HG03565 (cell line): ENCODE measurements around the gene NUP98.
"Not testable (repeated sequence)": the region's sequence is repeated elsewhere in the genome, so short reads cannot be mapped to it uniquely, and the experiment has no call there.

Experiments used
- ATAC-seq: cut with Tn5 transposase; IDR thresholded peaks from one replicate; pipeline ENCODE4 v1.9.1; 2021; ENCODE audit warnings: mild to moderate bottlenecking, moderate library complexity; ENCODE audit not compliant: unreplicated experiment

NUP98 gene

DNA sequence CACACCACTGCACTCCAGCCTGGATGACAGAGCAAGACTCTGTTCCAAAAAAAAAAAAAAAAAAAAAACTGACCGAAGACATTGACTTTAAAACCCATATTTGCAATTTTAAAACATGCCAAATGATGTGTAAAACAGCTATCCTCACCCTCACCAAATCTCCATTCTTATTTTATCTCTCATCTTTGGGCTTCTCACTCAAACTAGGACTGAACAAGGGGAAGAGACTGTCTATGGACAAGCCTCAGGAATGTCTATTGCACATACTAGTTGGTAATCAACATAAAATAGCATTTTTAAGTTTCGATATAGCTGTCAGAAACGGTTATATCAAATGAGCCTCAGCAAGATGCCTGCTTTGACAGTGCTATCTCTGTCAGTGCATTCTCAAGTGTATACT, 118.3 kb downstream of the NUP98 start:
- ATAC-seq, result no peak

DNA sequence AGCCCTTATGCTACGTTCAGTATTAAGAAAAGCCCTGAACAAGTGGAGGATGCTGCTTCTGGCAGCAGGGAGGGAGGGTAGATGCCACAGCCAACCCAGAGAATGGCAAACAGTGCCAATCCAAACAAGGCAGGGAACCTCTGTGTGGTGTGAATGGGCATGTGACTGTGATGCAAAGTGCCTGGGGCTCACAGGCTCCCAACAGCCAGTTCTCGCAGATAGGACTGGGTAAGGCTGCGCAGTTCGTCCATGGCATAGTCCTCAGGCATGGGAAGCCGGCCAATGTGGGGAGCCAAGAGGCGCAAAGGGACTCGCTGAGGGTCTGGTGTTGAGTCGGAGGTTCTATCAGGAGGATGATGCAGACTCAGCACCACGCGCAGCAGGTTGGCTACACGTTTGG, 121.4 kb downstream of the NUP98 start:
- no peak for ATAC-seq

DNA sequence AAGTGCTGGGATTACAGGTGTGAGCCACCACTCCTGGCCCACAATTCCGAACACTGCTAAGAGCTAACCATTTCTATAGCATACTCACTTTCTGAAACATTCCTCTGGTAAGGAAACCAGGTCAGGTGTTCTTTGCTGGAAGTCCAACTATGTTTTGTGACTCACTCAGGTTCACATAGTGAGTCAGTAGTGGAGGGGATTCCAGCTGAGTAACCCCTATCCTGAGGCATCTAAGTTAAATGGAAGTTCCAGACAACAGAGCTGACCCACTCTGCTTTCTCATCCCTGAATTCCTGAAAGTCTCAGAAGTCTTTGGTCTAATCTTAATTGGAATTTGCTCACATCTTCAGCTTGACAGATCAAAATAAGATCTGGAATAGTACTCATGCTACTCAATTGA, 123.2 kb downstream of the NUP98 start:
- ATAC-seq, result no peak

DNA sequence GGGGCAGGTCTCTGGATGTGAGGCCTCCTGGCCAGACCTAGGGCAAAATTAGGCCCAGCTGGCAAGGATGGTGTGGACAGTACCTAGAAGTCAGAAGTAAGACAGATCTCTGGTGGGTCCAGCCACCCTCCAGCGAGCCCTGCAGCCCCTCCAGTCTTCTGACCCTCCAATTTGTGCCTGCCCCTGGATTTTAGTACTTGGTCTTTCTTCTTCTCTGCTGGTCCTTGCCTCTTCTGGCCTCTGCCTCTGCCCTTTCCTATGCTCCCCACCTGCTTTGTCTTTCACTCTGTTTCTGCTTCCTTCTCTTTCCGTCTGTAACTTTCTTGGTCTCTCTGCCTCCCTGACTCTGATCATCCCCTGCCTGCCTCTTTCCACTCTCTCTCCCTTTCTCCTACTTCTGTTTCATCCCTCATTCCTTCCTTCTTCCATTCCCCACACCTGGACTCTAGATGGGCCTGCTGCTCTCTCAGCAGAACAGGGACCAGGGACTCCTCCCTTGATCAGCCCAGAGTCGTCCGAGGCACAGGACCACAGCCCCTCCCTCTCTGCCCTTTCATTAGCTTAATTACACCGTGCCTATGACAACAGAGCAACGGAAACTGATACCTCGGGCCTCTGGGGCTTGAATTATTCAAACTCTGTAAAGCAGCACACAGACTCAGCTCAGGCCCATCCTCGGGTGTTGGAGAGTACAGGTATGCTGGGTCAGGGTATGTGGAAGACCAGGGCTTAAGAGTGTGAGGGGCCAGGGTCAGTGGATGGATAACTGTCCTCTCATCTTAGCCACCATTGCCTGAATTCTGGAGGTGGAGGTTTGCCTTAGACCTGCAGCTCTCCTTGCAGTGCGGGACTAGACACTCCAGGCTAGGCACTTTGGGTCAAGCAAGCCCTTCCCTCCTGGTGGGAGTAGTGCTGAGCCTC, 125.8 kb downstream of the NUP98 start, which contains the start of gene CHRNA10:
Gene CHRNA10 (minus strand): TSS at position 51 of the 921 bp plus-strand sequence. CDS start 72 bp downstream, outside the sequence.
- ATAC-seq, result no peak

DNA sequence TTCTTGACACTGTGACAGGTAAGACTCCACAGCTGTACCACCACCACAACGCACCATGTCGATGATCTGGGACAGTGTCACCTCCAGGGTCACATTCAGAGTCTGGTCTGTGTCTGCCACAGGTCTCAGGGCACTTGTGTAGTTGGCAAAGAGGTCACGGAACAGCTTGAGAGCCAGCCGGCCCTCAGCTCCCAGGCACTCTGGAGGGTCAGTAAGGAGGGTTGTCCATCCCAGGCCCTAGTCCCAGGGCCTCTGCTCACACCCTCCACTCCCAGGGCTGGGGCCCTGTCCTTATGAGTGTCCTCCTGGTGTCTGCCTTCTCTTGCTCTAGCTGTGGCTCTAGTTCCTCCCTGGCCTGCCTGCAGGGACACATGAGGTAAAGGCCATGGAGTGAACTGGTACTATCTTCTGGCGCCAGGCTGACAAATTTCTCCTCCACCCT, 127.6 kb downstream of the NUP98 start:
- ATAC-seq, result no peak

DNA sequence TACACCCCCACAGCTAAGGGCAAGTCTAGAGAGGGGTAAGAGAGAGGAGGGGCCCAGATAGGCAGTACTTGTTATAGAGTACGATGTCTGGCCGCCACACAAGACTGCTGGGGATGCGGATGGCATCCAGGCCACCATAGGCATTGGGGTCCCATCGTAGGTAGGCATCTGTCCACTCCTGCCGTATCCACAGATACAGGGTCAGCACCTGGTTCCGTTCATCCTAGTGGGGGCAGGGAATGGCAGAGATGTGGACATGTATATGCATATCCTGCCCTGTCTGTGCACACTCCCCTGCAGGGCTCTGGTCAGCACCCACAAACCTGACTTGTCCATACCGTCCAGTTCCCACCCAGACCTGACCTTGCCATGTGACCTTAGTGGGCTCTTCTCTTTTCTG, 128.2 kb downstream of the NUP98 start:
- ATAC-seq, result no peak

DNA sequence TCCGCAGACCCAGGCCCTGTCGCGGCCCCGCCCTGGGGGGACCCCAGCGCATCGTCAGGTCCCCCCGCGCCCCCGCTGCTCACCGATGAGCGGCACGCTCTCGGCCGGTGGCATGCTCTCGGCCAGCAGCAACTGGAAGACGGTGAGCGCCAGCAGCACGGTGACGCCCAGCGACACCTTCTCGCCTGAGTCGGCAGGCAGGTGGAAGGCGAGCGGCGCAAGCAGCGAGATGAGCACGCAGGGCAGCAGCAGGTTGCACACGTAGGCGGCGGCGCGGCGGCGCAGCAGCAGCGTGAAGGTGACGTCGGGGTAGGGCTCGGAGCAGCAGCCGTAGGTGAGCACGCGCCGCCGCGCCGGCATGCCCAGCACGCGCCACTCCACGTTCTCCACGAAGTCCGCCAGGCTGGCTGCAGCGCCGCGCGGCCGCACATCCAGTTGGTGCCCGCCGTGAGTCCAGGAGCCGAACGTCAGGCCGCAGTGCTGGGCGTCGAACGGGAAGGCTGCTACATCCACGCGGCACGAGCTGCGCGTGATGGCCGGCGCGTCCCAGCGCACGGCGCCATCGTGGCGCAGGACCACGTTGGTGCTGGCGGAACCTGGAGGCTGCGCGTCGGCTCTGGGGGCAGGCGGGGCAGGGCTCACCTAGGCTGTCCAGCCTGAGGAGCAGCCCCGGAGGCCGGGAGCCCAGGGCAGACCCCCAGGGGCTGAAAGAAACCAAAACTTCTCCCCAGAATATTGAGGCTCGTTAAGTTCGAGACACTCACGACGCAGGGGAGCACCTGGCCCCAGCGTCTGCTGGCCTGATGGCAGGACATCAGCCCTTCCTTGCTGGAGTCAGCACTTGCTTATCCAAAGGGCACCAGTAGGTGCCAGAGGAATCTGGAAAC, 130.0 kb downstream of the NUP98 start:
- no peak for ATAC-seq

DNA sequence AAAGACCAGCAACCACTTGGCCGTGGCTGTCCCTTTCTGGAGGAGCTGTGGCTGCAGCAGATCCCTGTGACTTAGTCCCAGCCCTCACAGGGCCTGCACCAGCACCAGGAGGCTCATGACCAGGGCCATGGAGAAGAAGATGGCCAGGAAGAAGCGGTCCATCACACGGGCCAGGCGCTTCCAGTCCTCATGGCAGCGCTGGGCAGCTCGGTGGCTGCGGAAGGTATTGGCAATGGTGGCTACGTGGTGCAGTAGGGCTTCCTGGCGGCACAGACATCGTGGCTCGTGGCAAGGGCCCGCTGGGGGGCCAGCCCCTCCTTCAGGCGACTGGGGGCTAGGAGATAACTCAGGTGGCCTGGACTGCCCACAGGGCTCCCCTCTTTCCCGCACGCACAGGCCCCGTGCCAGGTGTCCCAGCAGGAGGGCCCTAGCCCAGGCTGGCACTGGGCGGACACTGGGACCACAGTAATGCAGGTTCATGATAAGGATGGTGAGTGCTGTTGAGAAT, 131.3 kb downstream of the NUP98 start:
- ATAC-seq, result no peak

DNA sequence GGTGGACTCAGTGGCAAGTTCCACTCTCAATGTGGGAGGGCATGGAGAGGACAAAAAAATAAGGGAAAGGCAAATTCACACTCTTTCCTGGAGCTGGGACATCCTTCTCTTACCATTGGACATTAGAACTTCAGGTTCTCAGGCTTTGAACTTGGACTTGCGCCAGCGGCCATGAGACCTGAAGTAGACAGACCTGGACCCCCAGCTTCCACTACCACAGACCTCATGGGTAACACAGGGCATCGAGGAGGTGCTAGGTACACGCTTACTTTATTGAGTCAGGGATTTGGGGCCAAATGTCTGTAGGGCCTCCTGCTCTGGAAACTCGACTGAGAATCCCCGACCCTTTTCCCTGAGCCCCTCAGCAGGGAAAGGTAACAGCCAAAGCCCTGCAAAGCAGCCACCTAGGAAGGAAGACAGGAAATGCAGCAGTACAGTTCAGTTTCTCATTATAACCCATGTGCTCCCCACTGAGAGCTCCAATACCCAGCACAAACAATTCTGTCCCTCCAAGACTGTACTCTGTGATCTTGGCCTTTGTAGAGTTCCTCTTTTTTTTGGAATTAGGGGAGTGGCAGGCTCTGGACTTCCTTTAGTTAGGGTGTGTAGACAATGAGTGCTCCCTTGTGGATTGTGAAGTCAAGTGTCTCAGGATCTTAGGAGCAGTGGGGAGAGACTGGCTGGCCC, 131.9 kb downstream of the NUP98 start:
- ATAC-seq, result no peak

DNA sequence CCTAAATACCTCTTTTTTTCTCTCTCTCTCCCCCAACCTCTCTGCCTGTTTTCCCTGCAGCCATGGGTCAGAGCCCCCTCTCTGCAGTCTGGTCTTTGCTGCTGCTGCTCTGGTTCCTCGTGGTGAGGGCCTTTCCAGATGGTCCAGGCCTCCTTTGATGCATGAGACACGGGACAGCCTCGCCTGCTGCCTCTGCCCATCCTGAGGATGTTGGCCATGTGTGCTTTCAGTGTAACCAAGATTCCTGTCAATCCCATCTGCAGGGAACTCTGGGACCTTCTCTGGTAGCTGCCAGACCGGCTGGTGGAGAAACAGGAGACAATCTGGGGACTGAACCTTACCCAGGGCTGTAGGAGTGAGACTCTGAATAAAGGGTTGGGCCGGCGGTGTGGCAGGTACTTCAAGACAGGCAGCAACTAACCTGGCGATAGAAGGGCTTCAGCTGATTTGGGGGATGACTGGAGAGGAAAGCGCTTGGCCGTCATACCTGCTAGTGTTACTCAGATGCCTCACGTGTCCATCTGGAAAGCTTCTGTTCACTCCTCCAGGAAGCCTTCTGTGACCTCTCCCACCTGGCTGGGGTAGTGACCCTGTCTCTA, 133.2 kb downstream of the NUP98 start:
- no peak for ATAC-seq

DNA sequence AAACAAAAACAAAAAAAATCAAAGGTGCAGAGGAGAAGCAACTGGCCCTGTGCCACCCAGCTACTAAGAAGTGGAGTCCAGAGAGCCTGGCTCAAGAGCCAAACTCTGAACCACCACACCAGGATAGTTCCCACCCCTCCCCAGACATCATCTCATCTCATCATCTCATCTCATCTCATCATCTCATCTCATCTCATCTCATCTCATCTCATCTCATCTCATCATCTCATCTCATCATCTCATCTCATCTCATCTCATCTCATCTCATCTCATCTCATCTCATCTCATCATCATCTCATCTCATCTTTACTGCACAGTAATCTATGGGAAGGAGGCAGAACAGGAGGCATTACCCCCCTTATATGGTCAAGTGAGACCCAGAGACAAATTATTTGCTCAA, 134.5 kb downstream of the NUP98 start:
- no peak for ATAC-seq

DNA sequence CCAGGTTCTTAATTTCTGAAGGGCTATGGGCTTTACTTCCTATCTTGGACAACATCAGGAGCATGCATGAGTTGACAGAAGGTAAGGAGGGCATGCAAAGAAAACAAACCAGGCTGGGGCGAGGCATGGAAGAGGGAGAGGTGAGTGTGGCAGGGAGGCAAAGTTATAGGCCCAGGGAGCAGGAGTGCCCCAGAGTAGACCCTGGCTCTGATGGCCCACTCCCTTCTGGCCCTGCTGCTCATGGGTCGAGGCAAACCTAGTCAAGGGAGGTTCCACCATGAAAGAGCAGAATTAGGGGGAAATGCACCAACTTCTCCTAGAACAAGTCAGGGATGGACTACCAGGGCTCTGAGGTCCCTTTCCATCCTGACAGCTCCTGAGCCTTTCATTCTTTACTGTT, 136.4 kb downstream of the NUP98 start:
- no peak for ATAC-seq

DNA sequence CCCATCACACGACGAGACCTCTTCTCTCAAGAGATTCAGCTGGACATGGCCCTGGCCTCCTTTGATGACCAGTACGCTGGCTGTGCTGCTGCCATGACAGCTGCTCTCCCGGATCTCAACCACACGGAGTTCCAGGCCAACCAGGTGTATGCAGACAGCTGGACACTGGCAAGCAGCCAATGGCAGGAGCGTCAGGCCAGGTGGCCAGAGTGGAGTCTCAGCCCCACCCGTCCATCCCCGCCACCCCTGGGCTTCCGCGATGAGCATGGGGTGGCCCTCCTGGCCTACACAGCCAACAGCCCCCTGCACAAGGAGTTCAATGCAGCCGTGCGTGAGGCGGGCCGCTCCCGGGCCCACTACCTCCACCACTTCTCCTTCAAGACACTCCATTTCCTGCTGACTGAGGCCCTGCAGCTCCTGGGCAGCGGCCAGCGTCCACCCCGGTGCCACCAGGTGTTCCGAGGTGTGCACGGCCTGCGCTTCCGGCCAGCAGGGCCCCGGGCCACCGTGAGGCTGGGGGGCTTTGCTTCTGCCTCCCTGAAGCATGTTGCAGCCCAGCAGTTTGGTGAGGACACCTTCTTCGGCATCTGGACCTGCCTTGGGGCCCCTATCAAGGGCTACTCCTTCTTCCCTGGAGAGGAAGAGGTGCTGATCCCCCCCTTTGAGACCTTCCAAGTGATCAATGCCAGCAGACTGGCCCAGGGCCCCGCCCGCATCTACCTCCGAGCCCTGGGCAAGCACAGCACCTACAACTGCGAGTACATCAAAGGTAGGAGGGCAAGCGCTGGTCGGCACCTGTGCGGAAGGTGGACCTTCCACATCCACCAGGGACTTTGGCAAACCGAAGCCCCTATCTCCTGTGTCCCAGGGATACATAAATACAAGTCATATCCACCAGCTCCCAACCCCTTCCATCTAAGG, 137.5 kb downstream of the NUP98 start:
- ATAC-seq, result no peak

DNA sequence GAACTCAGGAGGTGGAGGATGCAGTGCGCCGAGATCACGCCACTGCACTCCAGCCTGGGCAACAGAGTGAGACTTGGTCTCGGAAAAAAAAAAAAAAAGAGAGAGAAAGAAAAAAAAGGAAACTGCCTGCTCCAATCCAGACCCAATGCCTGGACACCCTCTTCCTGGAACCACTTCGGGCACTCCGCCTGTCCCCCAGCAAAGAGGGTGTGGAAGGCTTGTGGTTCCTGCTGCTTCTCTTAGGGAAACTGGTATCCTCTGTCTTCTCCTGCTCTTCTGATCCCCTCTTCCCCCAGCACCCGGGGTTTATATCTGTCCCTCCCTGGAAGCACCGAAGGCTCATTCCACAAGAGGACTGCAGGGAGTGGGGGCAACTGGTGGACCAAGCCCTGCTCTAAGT, 139.1 kb downstream of the NUP98 start:
- ATAC-seq, result no peak

DNA sequence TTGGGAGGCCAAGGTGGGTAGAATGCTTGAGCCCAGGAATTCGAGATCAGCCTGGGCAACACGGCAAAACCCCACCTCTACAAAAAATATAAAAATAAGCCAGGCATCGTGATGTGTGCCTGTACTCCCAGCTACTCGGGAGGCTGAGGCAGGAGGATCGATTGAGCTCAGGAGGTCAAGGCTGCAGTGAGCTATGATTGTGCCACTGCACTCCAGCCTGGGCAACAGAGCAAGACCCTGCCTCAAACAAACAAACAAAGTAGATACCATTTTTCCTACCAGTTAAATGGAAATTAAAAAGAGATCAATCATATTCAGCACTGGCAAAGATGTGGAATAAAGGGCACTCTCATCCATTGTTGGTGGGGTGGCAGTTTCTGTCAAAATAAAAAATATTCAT, 140.0 kb downstream of the NUP98 start:
- ATAC-seq, result not testable (repeated sequence)

DNA sequence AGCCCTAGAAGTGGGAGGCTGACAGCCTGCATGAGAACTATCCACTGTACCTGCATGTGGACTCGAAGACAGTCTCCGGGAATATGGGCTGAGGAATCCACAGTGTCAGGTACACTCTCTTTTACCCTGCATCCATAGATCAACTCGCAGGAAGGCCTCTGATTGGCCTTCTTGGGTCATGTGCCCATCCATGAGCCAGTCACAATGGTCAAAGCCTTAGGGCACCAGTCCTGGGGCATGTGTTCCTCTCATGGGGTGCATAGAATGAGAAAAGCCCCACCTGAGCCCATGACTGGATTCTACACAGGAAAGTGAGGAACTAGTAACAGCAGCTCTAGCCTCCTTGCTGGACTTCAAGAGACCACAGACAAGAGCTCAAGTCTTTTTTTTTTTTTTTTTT, 141.8 kb downstream of the NUP98 start:
- no peak for ATAC-seq

DNA sequence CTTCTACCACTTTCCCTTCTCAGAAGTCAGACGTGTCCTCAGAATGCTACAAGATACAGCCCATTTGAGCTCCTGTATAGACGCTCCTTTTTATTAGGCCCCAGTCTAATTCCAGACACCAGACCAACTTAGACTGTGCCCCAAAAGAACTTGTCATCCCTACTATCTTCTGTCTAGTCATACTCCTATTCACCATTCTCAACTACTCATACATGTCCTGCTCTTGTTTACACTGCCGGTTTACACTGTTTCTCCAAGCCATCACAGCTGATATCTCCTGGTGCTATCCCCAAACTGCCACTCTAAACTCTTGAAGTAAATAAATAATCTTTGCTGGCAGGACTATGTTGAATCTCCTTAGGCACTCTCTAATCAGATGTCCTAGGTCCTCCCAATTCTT, 144.8 kb downstream of the NUP98 start:
- not testable (repeated sequence) for ATAC-seq

DNA sequence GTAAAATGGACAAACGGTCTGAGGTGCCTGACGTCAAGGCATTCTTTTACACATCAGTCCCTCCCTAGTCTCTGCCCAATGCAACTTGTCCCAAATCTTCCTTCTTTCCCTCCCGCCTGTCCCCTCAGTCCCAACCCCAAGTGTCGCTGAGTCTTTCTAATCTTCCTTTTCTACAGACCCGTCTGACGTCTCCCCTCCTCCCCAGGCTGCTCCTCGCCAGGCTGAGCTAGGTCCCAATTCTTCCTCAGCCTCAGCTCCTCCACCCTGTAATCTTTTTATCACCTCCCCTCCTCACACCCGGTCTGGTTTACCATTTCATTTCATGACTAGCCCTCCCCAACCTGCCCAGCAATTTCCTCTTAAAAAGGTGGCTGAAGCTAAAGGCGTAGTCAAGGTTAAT, 148.0 kb downstream of the NUP98 start:
- ATAC-seq, result not testable (repeated sequence)

DNA sequence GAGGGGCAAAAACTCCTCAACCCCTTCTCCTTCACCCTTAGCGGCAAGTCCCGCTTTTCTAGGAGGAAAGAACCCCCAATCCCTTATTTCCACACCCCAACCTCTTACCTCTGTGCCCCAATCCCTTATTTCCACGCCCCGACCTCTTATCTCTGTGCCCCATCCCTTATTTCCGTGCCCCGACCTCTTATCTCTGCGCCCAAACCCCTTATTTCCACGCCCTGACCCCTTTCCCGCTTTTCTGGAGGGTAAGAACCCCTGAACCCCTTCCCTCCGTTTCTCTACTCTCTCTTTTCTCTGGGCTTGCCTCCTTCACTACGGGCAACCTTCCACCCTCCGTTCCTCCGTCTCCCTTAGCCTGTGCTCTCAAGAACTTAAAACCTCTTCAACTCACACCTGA, 148.5 kb downstream of the NUP98 start:
- ATAC-seq, result not testable (repeated sequence)
